Gastroesophageal sphincter (tissue), 4 donors: ENCODE results near the gene PSPH. TPM values are rescaled to one million over a fixed set of nuclear protein-coding genes. Genes with fewer than 3 reads are reported as not detected.
"Not testable (repeated sequence)": the region's sequence is repeated elsewhere in the genome, so short reads cannot be mapped to it uniquely, and the experiment has no call there.

Experiments used
- ATAC-seq: fragments of 150-250 bp; one replicate; pipeline ENCODE4 v1.9.1; 2016; ENCODE audit warnings: mild to moderate bottlenecking, moderate library complexity
- H3K27ac ChIP-seq, 4 donors: fragments of 200-600 bp; sonication (generic) in 3 of 4; 1 replicate in 3 of 4; 2 replicates in 1 of 4; pipeline ENCODE4 v1.5.1; 2016 to 2019
- H3K27me3 ChIP-seq: fragments of 200-600 bp; sonication (generic); one replicate; pipeline ENCODE4 v1.5.1; 2019
- H3K36me3 ChIP-seq, 2 donors: fragments of 200-600 bp; sonication (generic); one replicate each; pipeline ENCODE4 v1.5.1; 2019; ENCODE audit warnings: control low read depth in 1 of 2
- H3K4me1 ChIP-seq, 3 donors: fragments of 200-600 bp; sonication (generic); 1 replicate in 2 of 3; 2 replicates in 1 of 3; pipeline ENCODE4 v1.5.1; 2016 to 2019; ENCODE audit warnings: control low read depth in 2 of 3
- H3K4me3 ChIP-seq, 2 donors: fragments of 200-600 bp; sonication (generic); one replicate each; pipeline ENCODE4 v1.5.1; 2019; ENCODE audit warnings: mild to moderate bottlenecking in 1 of 2, moderate library complexity in 1 of 2
- H3K9me3 ChIP-seq, 3 donors: fragments of 200-600 bp; sonication (generic); one replicate each; pipeline ENCODE4 v1.5.1; 2017 to 2019; ENCODE audit warnings: control low read depth in 2 of 3
- CTCF ChIP-seq, 4 experiments: fragments of 200-600 bp in 2 of 4; fragments of 450-650 bp in 2 of 4; sonication (generic) in 1 of 4; IDR thresholded peaks; one replicate each; pipeline ENCODE4 v1.5.1; 2017 to 2019; ENCODE audit warnings: antibody characterized with exemption in 4 of 4, mild to moderate bottlenecking in 2 of 4, moderate library complexity in 2 of 4
- EP300 ChIP-seq: sonication (generic); formaldehyde crosslinking; IDR thresholded peaks from one replicate; pipeline ENCODE4 v1.6.1; 2017; ENCODE audit warnings: antibody characterized with exemption, mild to moderate bottlenecking
- POLR2A ChIP-seq, 2 donors: fragments of 450-650 bp; IDR thresholded peaks; one replicate each; pipeline ENCODE4 v1.6.1; 2017; ENCODE audit warnings: antibody characterized with exemption in 2 of 2, mild to moderate bottlenecking in 2 of 2, moderate library complexity in 1 of 2
- POLR2AphosphoS5 ChIP-seq: sonication (generic); formaldehyde crosslinking; IDR thresholded peaks from one replicate; pipeline ENCODE4 v1.6.1; 2017; ENCODE audit warnings: antibody characterized with exemption
- WGBS, 2 donors: methylation state at CpG; one replicate each; pipeline ENCODE4 v1.1.5; 2018; ENCODE audit warnings: low coverage in 1 of 2; 5-methylcytosine and 5-hydroxymethylcytosine counted together
- total RNA-seq, 4 donors: library from RNA; depleted of rRNA; stranded (reverse); fragments of >200 nt; gene quantifications; one replicate each; pipeline ENCODE4 v1.1.0, GENCODE V29; 2016

Gene PSPH
- total RNA-seq, 4 donors from 2014 or later: 6.9 to 13.5 (median 8.6) TPM

- Histone ChIP-seq H3K4me3 (peak overlapping the region in 1 of 2 donors; percentile 81), H3K36me3 (peaks cover 0 to 61% of the 10 kb centered on the region in 2 donors), H3K27me3 (no peaks in the 10 kb centered on the region)
Measured at GRCh38 chr7:56063500-56063881, 12.2 kb upstream of the PSPH start.

DNA sequence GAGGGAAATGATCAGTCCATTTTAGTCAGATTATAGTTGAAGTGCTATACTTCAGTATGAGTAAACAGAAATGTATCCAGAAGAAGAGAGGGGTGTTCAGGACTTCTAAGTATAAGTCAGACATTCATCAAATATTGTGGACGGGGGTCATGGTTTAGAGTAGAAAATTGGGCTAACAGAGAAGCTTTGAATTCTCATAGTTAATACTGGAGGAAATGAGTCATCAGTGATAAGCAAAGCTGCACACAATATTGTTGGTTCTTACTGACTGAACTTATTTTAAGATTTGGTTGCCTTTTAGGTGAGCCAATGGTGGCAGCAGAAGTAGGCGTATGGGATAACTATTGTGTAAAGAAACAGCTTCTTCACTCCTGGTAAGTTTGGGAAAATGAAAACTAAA, 11.1 kb upstream of the PSPH start:
- 49 to 64% methylated on average over 2 of the region's 2 CpGs for WGBS, 2 donors
- Histone ChIP-seq H3K4me1 (peaks cover 0 to 16% (median 5%) of the 10 kb centered on the region in 3 donors), H3K27ac (peak overlapping the region in 2 of 4 donors; percentile 15 to 92)

More at GRCh38 chr7:56063500-56063881, 12.2 kb upstream of the PSPH start:
- H3K9me3 ChIP-seq: no peaks in the 10 kb centered on the region
- ATAC-seq: no peak
- WGBS, 2 donors: 49 to 61% methylated on average over 7 of the region's 7 CpGs
- TF ChIP-seq EP300 (no peak), POLR2A (IDR thresholded peaks at IDR 0.05) (no peak), POLR2AphosphoS5 (no peak), CTCF (IDR thresholded peaks at IDR 0.05) (no peak)
- H3K4me1 ChIP-seq: peaks cover 0 to 16% (median 5%) of the 10 kb centered on the region in 3 donors
- peak overlapping the region; percentile 72 to 92 (median 89) for H3K27ac ChIP-seq

DNA sequence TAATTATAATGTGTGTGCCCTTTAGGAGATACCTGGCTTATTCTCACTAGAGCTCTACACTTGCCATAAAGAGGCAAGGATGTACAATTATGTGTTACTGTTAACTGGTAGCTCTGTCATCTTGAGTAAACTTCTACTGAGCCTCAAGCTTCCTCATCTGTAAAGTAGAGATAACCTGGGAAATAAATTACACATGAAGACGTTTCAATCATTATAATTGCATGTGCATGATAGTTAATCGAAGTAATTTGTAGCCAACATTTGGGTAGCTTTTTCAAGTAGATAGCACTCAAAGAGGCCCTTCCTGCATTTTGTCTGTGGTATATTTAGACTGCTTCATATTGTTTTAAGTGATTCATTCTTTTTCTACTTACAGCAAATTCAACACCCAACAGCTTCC, 2.7 kb upstream of the PSPH start:
- H3K27ac ChIP-seq: no peak overlapping the region
- no peak for ATAC-seq

More for the DNA sequence above, 11.1 kb upstream of the PSPH start:
- Histone ChIP-seq H3K36me3 (peaks cover 0 to 64% of the 10 kb centered on the region in 2 donors), H3K27me3 (no peaks in the 10 kb centered on the region), H3K4me3 (no peak overlapping the region), H3K9me3 (no peaks in the 10 kb centered on the region)
- no peak for ATAC-seq
- TF ChIP-seq POLR2AphosphoS5 (no peak), POLR2A (IDR thresholded peaks at IDR 0.05) (no peak), EP300 (no peak), CTCF (IDR thresholded peaks at IDR 0.05) (no peak)

DNA sequence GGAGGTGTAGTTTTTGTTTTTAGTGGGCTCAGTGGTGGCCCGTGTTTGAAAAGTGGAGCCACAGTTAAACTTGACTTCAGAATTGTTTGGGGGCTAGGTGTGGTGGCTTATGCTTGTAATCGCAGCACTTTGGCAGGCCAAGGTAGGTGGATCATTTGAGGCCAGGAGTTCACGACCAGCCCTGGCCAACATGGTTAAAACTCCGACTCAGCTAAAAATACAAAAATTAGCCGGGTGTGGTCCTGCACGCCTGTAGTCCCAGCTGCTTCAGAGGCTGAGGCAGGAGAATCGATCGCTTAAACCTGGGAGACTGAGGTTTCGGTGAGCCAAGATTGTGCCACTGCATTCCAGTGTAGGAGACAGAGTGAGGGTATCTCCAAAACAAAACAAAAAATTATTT, 2.1 kb upstream of the PSPH start:
- TF ChIP-seq POLR2AphosphoS5 (no peak), POLR2A (IDR thresholded peaks at IDR 0.05) (no peak), EP300 (no peak), CTCF (IDR thresholded peaks at IDR 0.05) (no peak)
- WGBS, 2 donors: 72 to 80% methylated on average over 8 to 9 of the region's 9 CpGs
- Histone ChIP-seq H3K27me3 (no peaks in the 10 kb centered on the region), H3K27ac (peak overlapping the region in 1 of 4 donors; percentile 29), H3K4me1 (peaks cover 0 to 47% (median 18%) of the 10 kb centered on the region in 3 donors), H3K9me3 (no peaks in the 10 kb centered on the region), H3K4me3 (no peak overlapping the region), H3K36me3 (peaks cover 0 to 57% of the 10 kb centered on the region in 2 donors)
- ATAC-seq: no peak

More for the DNA sequence above, 2.7 kb upstream of the PSPH start:
- 73 to 86% methylated on average over 2 of the region's 2 CpGs for WGBS, 2 donors
- Histone ChIP-seq H3K4me3 (no peak overlapping the region), H3K4me1 (peaks cover 0 to 41% (median 18%) of the 10 kb centered on the region in 3 donors), H3K27me3 (no peaks in the 10 kb centered on the region), H3K36me3 (peaks cover 0 to 63% of the 10 kb centered on the region in 2 donors), H3K9me3 (no peaks in the 10 kb centered on the region)
- TF ChIP-seq POLR2AphosphoS5: no peak
- no peak for TF ChIP-seq EP300
- TF ChIP-seq CTCF (IDR thresholded peaks at IDR 0.05): no peak
- TF ChIP-seq POLR2A (IDR thresholded peaks at IDR 0.05): no peak

GRCh38 chr7:56051053-56051338, 248 bp downstream of the PSPH start:
- TF ChIP-seq POLR2AphosphoS5 (no peak), CTCF (IDR thresholded peaks at IDR 0.05) (no peak)
- no peak for ATAC-seq
- Histone ChIP-seq H3K4me3 (peak overlapping the region; percentile 52 to 97), H3K27ac (peak overlapping the region; percentile 82 to 96 (median 95)), H3K9me3 (no peaks in the 10 kb centered on the region), H3K27me3 (no peaks in the 10 kb centered on the region), H3K36me3 (peaks cover 0 to 33% of the 10 kb centered on the region in 2 donors), H3K4me1 (peaks cover 0 to 71% (median 18%) of the 10 kb centered on the region in 3 donors)
- WGBS, 2 donors: 0% methylated on average over 5 to 7 of the region's 9 CpGs

GRCh38 chr7:56048763-56049162, 2.5 kb downstream of the PSPH start:
- H3K9me3 ChIP-seq, H3K4me3 ChIP-seq, H3K27me3 ChIP-seq, ATAC-seq: not testable (repeated sequence)
- WGBS, 2 donors: 19 to 31% methylated on average over 3 to 8 of the region's 8 CpGs
- Histone ChIP-seq H3K36me3 (peaks cover 0 to 11% of the 10 kb centered on the region in 2 donors), H3K27ac (peak overlapping the region in 3 of 4 donors; percentile 45 to 75 (median 66)), H3K4me1 (peaks cover 0 to 69% (median 18%) of the 10 kb centered on the region in 3 donors)
